Stomach (tissue), 9 donors: ENCODE data around the gene SPDYC. TPM values are rescaled to one million over a fixed set of nuclear protein-coding genes. Genes with fewer than 3 reads are reported as not detected.

ENCODE experiments used
- DNase-seq, 2 donors: peaks; one replicate each; pipeline versions ENCODE4 v3.0.0 to v3.0.0-alpha.2; 2013 to 2019
- H3K27ac ChIP-seq, 5 donors: fragments of 200-600 bp in 4 of 5; sonication (generic) in 4 of 5; one replicate each; pipeline ENCODE4 v1.5.1; 2013 to 2019; ENCODE audit warnings: mild to moderate bottlenecking in 1 of 5, moderate library complexity in 1 of 5
- H3K27me3 ChIP-seq, 3 donors: fragments of 200-600 bp; sonication (generic); one replicate each; pipeline ENCODE4 v1.5.1; 2017 to 2019; ENCODE audit warnings: mixed run types in 1 of 3
- H3K36me3 ChIP-seq, 4 donors: fragments of 200-600 bp; sonication (generic); 1 replicate in 3 of 4; 2 replicates in 1 of 4; pipeline ENCODE4 v1.5.1; 2016 to 2019
- H3K4me1 ChIP-seq, 4 donors: fragments of 200-600 bp; sonication (generic); one replicate each; pipeline ENCODE4 v1.5.1; 2016 to 2019
- H3K4me3 ChIP-seq, 4 donors: fragments of 200-600 bp; sonication (generic) in 3 of 4; one replicate each; pipeline ENCODE4 v1.5.1; 2016 to 2019; ENCODE audit warnings: mild to moderate bottlenecking in 1 of 4
- H3K9me3 ChIP-seq, 4 donors: fragments of 200-600 bp; sonication (generic); one replicate each; pipeline ENCODE4 v1.5.1; 2016 to 2019
- CTCF ChIP-seq, 7 experiments: fragments of 450-650 bp in 4 of 7; fragments of 200-600 bp in 3 of 7; sonication (generic) in 3 of 7; IDR thresholded peaks; one replicate each; pipeline ENCODE4 v1.5.1; 2016 to 2019; ENCODE audit warnings: antibody characterized with exemption in 7 of 7, control low read depth in 2 of 7, mild to moderate bottlenecking in 1 of 7
- EP300 ChIP-seq: sonication (generic); formaldehyde crosslinking; IDR thresholded peaks from one replicate; pipeline ENCODE4 v1.6.1; 2017; ENCODE audit warnings: antibody characterized with exemption
- POLR2A ChIP-seq, 4 donors: fragments of 450-650 bp; IDR thresholded peaks; one replicate each; pipeline ENCODE4 v1.6.1; 2016; ENCODE audit warnings: antibody characterized with exemption in 4 of 4, control low read depth in 2 of 4, mild to moderate bottlenecking in 1 of 4, moderate library complexity in 1 of 4
- POLR2AphosphoS5 ChIP-seq, 3 donors: sonication (generic); formaldehyde crosslinking; IDR thresholded peaks; one replicate each; pipeline ENCODE4 v1.6.1; 2016; ENCODE audit warnings: antibody characterized with exemption in 3 of 3
- WGBS, 5 donors: extraction: QIAGEN DNeasy Blood & Tissue Kit in 3 of 5; methylation state at CpG; one replicate each; pipeline versions ENCODE4 v1.1.5 to v1.1.7; 2013 to 2018; 5-methylcytosine and 5-hydroxymethylcytosine counted together
- intact Hi-C: fragments of 100-400 bp; cut with DNase I; formaldehyde crosslinking; loops from one replicate; pipeline ENCODE4 v1.15.1; 2023; ENCODE audit warnings: low total_unique reads
- polyA plus RNA-seq, 3 donors: library from polyadenylated mRNA; stranded (reverse); fragments of 200-250 nt; gene quantifications; one replicate each; pipeline ENCODE4 v1.2.3, GENCODE V29; 2013
- total RNA-seq, 5 donors: library from RNA; depleted of rRNA; stranded (reverse); fragments of >200 nt; gene quantifications; one replicate each; pipeline versions ENCODE4 v1.1.0 to v1.2.3, GENCODE V29; 2014 to 2016
- donor health status: healthy with polysubstance abuse.
- donor health status: Bipolar disorder and iron deficiency.
- donor health status: healthy.

Gene SPDYC
- total and polyA plus RNA-seq, 8 donors = not detected

- H3K27ac ChIP-seq = no peak overlapping the region
- H3K9me3 ChIP-seq = no peaks in the 10 kb centered on the region
- H3K4me1 ChIP-seq = peaks cover 19 to 42% (median 37%) of the 10 kb centered on the region in 4 donors
- H3K36me3 ChIP-seq = peaks cover 70 to 73% (median 72%) of the 10 kb centered on the region in 4 donors
- WGBS, 5 donors = 78 to 89% (median 83%) methylated on average over 11 to 19 of the region's 19 CpGs
- intact Hi-C loops = no loop called here
- H3K27me3 ChIP-seq = no peaks in the 10 kb centered on the region
- no peak for DNase-seq
- no peak for TF ChIP-seq EP300
- H3K4me3 ChIP-seq = no peak overlapping the region
Measured at GRCh38 chr11:65130631-65131416, 39.2 kb upstream of the SPDYC start.

GRCh38 chr11:65131417-65131776 lies 38.6 kb upstream of the SPDYC start:
- intact Hi-C loops = no loop called here
- no peak for TF ChIP-seq CTCF (IDR thresholded peaks at IDR 0.05)
- no peak for TF ChIP-seq POLR2A (IDR thresholded peaks at IDR 0.05)

GRCh38 chr11:65131895-65132237 lies 38.2 kb upstream of the SPDYC start:
- Histone ChIP-seq H3K36me3 (peaks cover 62 to 63% (median 62%) of the 10 kb centered on the region in 4 donors), H3K9me3 (no peaks in the 10 kb centered on the region), H3K27me3 (no peaks in the 10 kb centered on the region), H3K4me1 (peaks cover 25 to 50% (median 44%) of the 10 kb centered on the region in 4 donors), H3K4me3 (peak overlapping the region in 1 of 4 donors; percentile 99), H3K27ac (peak overlapping the region in 2 of 5 donors; percentile 14 to 97)
- intact Hi-C loops = no loop called here
- WGBS, 5 donors = 58 to 72% (median 67%) methylated on average over 6 of the region's 6 CpGs
- TF ChIP-seq CTCF (IDR thresholded peaks at IDR 0.05) = no peak
- no peak for TF ChIP-seq POLR2AphosphoS5 (IDR thresholded peaks at IDR 0.05)
- TF ChIP-seq EP300 = no peak
- TF ChIP-seq POLR2A (IDR thresholded peaks at IDR 0.05) = no peak
- no peak for DNase-seq

More at GRCh38 chr11:65131417-65131776, 38.6 kb upstream of the SPDYC start:
- peaks cover 64 to 67% (median 66%) of the 10 kb centered on the region in 4 donors for H3K36me3 ChIP-seq
- DNase-seq = no peak
- H3K9me3 ChIP-seq = no peaks in the 10 kb centered on the region
- H3K27me3 ChIP-seq = no peaks in the 10 kb centered on the region
- peaks cover 24 to 47% (median 42%) of the 10 kb centered on the region in 4 donors for H3K4me1 ChIP-seq
- no peak overlapping the region for H3K4me3 ChIP-seq
- H3K27ac ChIP-seq = no peak overlapping the region
- 65 to 97% (median 76%) methylated on average over 3 of the region's 3 CpGs for WGBS, 5 donors

GRCh38 chr11:65132238-65132987 lies 37.6 kb upstream of the SPDYC start:
- no peak for TF ChIP-seq POLR2A (IDR thresholded peaks at IDR 0.05)
- no peak for TF ChIP-seq POLR2AphosphoS5 (IDR thresholded peaks at IDR 0.05)
- no peak for TF ChIP-seq CTCF (IDR thresholded peaks at IDR 0.05)
- TF ChIP-seq EP300 = no peak
- Histone ChIP-seq H3K9me3 (no peaks in the 10 kb centered on the region), H3K4me1 (peaks cover 25 to 50% (median 44%) of the 10 kb centered on the region in 4 donors), H3K27ac (peak overlapping the region in 4 of 5 donors; percentile 94 to 99 (median 98)), H3K36me3 (peaks cover 56 to 57% (median 57%) of the 10 kb centered on the region in 4 donors), H3K27me3 (no peaks in the 10 kb centered on the region), H3K4me3 (peak overlapping the region; percentile 80 to 99 (median 92))
- WGBS, 5 donors = 41 to 59% (median 49%) methylated on average over 9 to 10 of the region's 10 CpGs
- intact Hi-C loops = no loop called here
- DNase-seq = no peak
